Spleen (tissue), 7 donors: ENCODE results near the gene ZNF2.

Experiments used
- CTCF ChIP-seq, 11 experiments: fragments of 200-600 bp in 7 of 11; fragments of 450-650 bp in 4 of 11; sonication (generic) in 4 of 11; IDR thresholded peaks in 8 of 11; conservative IDR thresholded peaks in 3 of 11; 1 replicate in 7 of 11; 2 replicates in 4 of 11; pipeline versions ENCODE4 v1.4.0 to v1.8.0; 2016 to 2021; ENCODE audit warnings: antibody characterized with exemption in 11 of 11, inconsistent platforms in 4 of 11, mild to moderate bottlenecking in 1 of 11
- POLR2A ChIP-seq, 3 donors: fragments of 450-650 bp; IDR thresholded peaks; one replicate each; pipeline ENCODE4 v1.5.1; 2017; ENCODE audit warnings: antibody characterized with exemption in 3 of 3, mild to moderate bottlenecking in 1 of 3
- POLR2AphosphoS5 ChIP-seq, 3 donors: sonication (generic); formaldehyde crosslinking; IDR thresholded peaks; one replicate each; pipeline ENCODE4 v1.5.1; 2017; ENCODE audit warnings: antibody characterized with exemption in 3 of 3
- donor health status: DM: no; HTN: no; CAD: no; lungs with moderate emphysema.
- donor health status: DM: no; HTN: no; CAD: no.
- donor health status: DM: no; HTN: no; CAD: no.

- TF ChIP-seq CTCF (IDR thresholded peaks at IDR 0.05 in 8 of 11, conservative IDR thresholded peaks at IDR 0.05 in 3 of 11), result no peak
- no peak for TF ChIP-seq POLR2A (IDR thresholded peaks at IDR 0.05)
- no peak for TF ChIP-seq POLR2AphosphoS5 (IDR thresholded peaks at IDR 0.05)
Observed at GRCh38 chr2:95185197-95185596, 19.6 kb downstream of the ZNF2 start.
